ENCODE data around the gene CDK15.

The CDK15 gene

GRCh38 chr2:201933792-201934237, 127.5 kb downstream of the CDK15 start:
- TF ChIP-seq, protein P1, sequence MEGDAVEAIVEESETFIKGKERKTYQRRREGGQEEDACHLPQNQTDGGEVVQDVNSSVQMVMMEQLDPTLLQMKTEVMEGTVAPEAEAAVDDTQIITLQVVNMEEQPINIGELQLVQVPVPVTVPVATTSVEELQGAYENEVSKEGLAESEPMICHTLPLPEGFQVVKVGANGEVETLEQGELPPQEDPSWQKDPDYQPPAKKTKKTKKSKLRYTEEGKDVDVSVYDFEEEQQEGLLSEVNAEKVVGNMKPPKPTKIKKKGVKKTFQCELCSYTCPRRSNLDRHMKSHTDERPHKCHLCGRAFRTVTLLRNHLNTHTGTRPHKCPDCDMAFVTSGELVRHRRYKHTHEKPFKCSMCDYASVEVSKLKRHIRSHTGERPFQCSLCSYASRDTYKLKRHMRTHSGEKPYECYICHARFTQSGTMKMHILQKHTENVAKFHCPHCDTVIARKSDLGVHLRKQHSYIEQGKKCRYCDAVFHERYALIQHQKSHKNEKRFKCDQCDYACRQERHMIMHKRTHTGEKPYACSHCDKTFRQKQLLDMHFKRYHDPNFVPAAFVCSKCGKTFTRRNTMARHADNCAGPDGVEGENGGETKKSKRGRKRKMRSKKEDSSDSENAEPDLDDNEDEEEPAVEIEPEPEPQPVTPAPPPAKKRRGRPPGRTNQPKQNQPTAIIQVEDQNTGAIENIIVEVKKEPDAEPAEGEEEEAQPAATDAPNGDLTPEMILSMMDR (IDR thresholded peaks at IDR 0.05; ENCODE audit: low read length) = no peak
- no peak for TF ChIP-seq EZH2 (IDR thresholded peaks at IDR 0.05; ENCODE audit: borderline replicate concordance, low read length)
- H3K27ac ChIP-seq (ENCODE audit: low read depth, low read length, poor library complexity, severe bottlenecking) = no peak overlapping the region

GRCh38 chr2:201936817-201937216, 130.5 kb downstream of the CDK15 start:
- Histone ChIP-seq H3K4me2 (ENCODE audit: low read length) (no peak overlapping the region), H3K4me1 (ENCODE audit: insufficient read depth, low read length, severe bottlenecking) (no peaks in the 10 kb centered on the region), H2AFZ (ENCODE audit: low read length) (no peak overlapping the region), H3K9ac (ENCODE audit: low read length) (no peak overlapping the region), H3K27me3 (ENCODE audit: insufficient read depth, low read length) (0 out of 2 replicates have a peak, but pooled peaks cover 5% of the 10 kb centered on the region), H3K27ac (ENCODE audit: low read depth, low read length, poor library complexity, severe bottlenecking) (no peak overlapping the region), H3K36me3 (ENCODE audit: insufficient read depth, low read length) (no peaks in the 10 kb centered on the region), H3K79me2 (ENCODE audit: insufficient read depth, low read length) (no peaks in the 10 kb centered on the region), H3K9me3 (ENCODE audit: low read length) (no peaks in the 10 kb centered on the region), H3K9me2 (ENCODE audit: low read depth, low read length) (no peaks in the 10 kb centered on the region), H3F3A (ENCODE audit: insufficient read depth, low read length) (no peaks in the 10 kb centered on the region), H4K20me1 (ENCODE audit: insufficient read depth, low read length) (no peaks in the 10 kb centered on the region), H3K4me3 (ENCODE audit: low read depth, low read length, poor library complexity, severe bottlenecking) (no peak overlapping the region)
- TF ChIP-seq EZH2 (IDR thresholded peaks at IDR 0.05; ENCODE audit: borderline replicate concordance, low read length) = no peak
- TF ChIP-seq, protein P1 (IDR thresholded peaks at IDR 0.05; ENCODE audit: low read length) = no peak

More at GRCh38 chr2:201933792-201934237, 127.5 kb downstream of the CDK15 start:
- Histone ChIP-seq H4K20me1 (ENCODE audit: insufficient read depth, low read length) (no peaks in the 10 kb centered on the region), H3F3A (ENCODE audit: insufficient read depth, low read length) (no peaks in the 10 kb centered on the region), H3K9me2 (ENCODE audit: low read depth, low read length) (no peaks in the 10 kb centered on the region), H3K9me3 (ENCODE audit: low read length) (no peaks in the 10 kb centered on the region), H2AFZ (ENCODE audit: low read length) (no peak overlapping the region), H3K79me2 (ENCODE audit: insufficient read depth, low read length) (no peaks in the 10 kb centered on the region), H3K4me1 (ENCODE audit: insufficient read depth, low read length, severe bottlenecking) (no peaks in the 10 kb centered on the region), H3K27me3 (ENCODE audit: insufficient read depth, low read length) (no peaks in the 10 kb centered on the region; the same call in 1 of the 2 replicates), H3K4me2 (ENCODE audit: low read length) (no peak overlapping the region), H3K36me3 (ENCODE audit: insufficient read depth, low read length) (no peaks in the 10 kb centered on the region), H3K9ac (ENCODE audit: low read length) (no peak overlapping the region), H3K4me3 (ENCODE audit: low read depth, low read length, poor library complexity, severe bottlenecking) (no peak overlapping the region)

DNA sequence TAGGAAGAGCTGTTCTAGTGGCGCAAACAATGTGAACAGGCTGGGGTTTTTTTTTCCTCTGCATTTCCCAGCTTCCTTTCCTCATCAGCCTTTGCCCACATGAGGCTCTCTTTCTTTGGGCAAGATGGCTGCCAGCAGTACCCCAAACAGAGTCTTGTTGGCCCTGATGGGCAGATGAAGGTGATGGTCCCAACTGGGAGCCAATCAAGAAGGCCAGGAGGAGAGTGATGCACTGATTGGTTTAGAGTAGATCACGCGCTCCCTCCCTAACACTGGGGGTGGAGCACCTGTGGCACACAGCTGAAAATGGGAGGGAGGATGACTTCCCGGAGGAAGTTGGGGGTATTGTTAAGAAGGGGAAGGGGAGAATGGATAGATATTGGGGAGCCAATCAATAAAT, 131.0 kb downstream of the CDK15 start:
- H3K9me3 ChIP-seq (ENCODE audit: low read length) = no peaks in the 10 kb centered on the region
- no peak overlapping the region for H3K27ac ChIP-seq (ENCODE audit: low read depth, low read length, poor library complexity, severe bottlenecking)
- H3K27me3 ChIP-seq (ENCODE audit: insufficient read depth, low read length) = 0 out of 2 replicates have a peak, but pooled peaks cover 5% of the 10 kb centered on the region
- H4K20me1 ChIP-seq (ENCODE audit: insufficient read depth, low read length) = no peaks in the 10 kb centered on the region
- no peak overlapping the region for H3K4me3 ChIP-seq (ENCODE audit: low read depth, low read length, poor library complexity, severe bottlenecking)
- H3F3A ChIP-seq (ENCODE audit: insufficient read depth, low read length) = no peaks in the 10 kb centered on the region
- H3K4me2 ChIP-seq (ENCODE audit: low read length) = no peak overlapping the region
- no peak overlapping the region for H3K9ac ChIP-seq (ENCODE audit: low read length)
- H2AFZ ChIP-seq (ENCODE audit: low read length) = no peak overlapping the region
- no peaks in the 10 kb centered on the region for H3K36me3 ChIP-seq (ENCODE audit: insufficient read depth, low read length)
- no peaks in the 10 kb centered on the region for H3K9me2 ChIP-seq (ENCODE audit: low read depth, low read length)
- H3K79me2 ChIP-seq (ENCODE audit: insufficient read depth, low read length) = no peaks in the 10 kb centered on the region
- TF ChIP-seq, protein P1 (IDR thresholded peaks at IDR 0.05; ENCODE audit: low read length) = no peak
- TF ChIP-seq EZH2 (IDR thresholded peaks at IDR 0.05; ENCODE audit: borderline replicate concordance, low read length) = no peak
- H3K4me1 ChIP-seq (ENCODE audit: insufficient read depth, low read length, severe bottlenecking) = no peaks in the 10 kb centered on the region

Data from OCI-LY1 (cell line).